Measurements from ENCODE around the gene KLHDC9. TPM values are rescaled to one million over a fixed set of nuclear protein-coding genes. Genes with fewer than 3 reads are reported as not detected.

KLHDC9 gene
- total and polyA plus RNA-seq, 2 of the 13 experiments (the other 11 are each of a cell fraction or from before 2014, with no cell fraction given), result 2.9 TPM

DNA sequence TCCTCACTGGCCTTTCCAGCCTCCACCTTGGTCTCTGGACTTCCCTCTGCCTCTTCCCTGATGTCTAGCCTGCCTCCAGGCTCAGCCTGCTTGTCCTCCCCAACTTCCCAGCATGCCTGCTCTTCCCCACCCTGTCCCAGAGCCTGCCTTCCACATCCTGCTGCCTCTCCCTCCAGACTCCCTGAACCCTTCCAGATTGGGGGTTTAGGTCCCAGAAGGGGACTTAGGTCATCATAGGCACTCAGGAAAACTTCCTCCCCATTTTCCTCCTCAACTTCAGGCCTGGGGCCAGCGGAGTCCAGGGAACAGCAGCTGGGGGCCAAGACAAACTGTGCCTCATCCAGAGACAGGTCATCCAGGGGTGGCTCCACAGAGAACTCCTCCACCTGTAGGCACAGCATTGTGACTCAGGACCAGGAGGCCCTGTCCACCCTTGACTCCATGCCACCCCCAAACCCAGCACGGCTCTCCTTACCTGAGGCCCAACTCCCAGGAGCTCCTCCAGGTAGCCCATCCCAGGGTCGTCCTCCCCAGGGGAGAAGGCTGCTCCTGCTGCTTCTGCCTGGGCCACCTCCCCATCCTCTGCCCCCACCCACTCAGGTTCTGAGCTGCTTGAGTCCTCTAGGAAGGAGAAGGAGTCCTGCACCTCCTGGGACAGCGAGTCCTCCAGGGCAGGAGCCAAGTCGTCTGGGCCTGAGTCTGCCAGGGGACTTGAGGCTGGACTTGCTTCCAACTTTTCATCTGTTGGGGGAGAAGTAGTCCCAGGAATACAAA is 49.0 kb upstream of the KLHDC9 start:
- peaks cover 25% of the 10 kb centered on the region for H3K4me1 ChIP-seq (ENCODE audit: insufficient read depth, low read length)
- FAIRE-seq (no peak), DNase-seq (ENCODE audit: low spot score) (no peak), ATAC-seq (no peak)
- H3K9me3 ChIP-seq (ENCODE audit: low read length), result no peaks in the 10 kb centered on the region
- peak; percentile 82; the same call in 1 of the 2 replicates for TF ChIP-seq ZNF274 (CRISPR knock-in tag; IDR thresholded peaks at IDR 0.05)
- TF ChIP-seq, protein P1, sequence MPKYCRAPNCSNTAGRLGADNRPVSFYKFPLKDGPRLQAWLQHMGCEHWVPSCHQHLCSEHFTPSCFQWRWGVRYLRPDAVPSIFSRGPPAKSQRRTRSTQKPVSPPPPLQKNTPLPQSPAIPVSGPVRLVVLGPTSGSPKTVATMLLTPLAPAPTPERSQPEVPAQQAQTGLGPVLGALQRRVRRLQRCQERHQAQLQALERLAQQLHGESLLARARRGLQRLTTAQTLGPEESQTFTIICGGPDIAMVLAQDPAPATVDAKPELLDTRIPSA (CRISPR knock-in tag; IDR thresholded peaks at IDR 0.05; ENCODE audit: borderline replicate concordance), result no peak
- no TSS peak for BruUV-seq (replicated peaks)
- H3K27me3 ChIP-seq (ENCODE audit: control insufficient read depth in 1 of 2, insufficient read depth in 2 of 2, low read length in 2 of 2), result no peaks in the 10 kb centered on the region; a peak in 2 of 5 replicates
- no peak overlapping the region for H3K4me2 ChIP-seq (ENCODE audit: low read depth, low read length)
- in situ Hi-C loops (cut with HindIII; ENCODE audit: extremely low pct_ligation_motif_present, low pct_unique_long_range_greater_than_20kb) (no loop called here), intact Hi-C loops (cut with micrococcal nuclease; ENCODE audit: unreplicated experiment) (no loop called here)
- ChIA-PET POLR2A (interaction anchor here (1.1 kb wide), 1 partner anchor 28 kb away, joined by 5 read pairs; the partner anchor contains the start of gene F11R), CTCF (ENCODE audit: low intra/inter-chr PET ratio, low total read pairs) (no interaction called here)
- H3K36me3 ChIP-seq (replicated peaks in 1 of 2; ENCODE audit: control insufficient read depth in 1 of 2, insufficient read depth in 2 of 2, low read length in 2 of 2), result no peaks in the 10 kb centered on the region
- H3K79me2 ChIP-seq (ENCODE audit: insufficient read depth, low read length), result peaks cover 12% of the 10 kb centered on the region
- H3K4me3 ChIP-seq (replicated peaks in 1 of 3; ENCODE audit: insufficient read depth in 1 of 3, low read depth in 2 of 3, low read length in 3 of 3), result no peak overlapping the region
- no peak overlapping the region for H3K27ac ChIP-seq (ENCODE audit: extremely low read length, insufficient read depth, low read length)
- 70% methylated on average over 2 of the region's 5 CpGs for WGBS (ENCODE audit: low lambda C conversion rate)
- H4K20me1 ChIP-seq (ENCODE audit: insufficient read depth, low read length), result no peaks in the 10 kb centered on the region
- H2AFZ ChIP-seq (ENCODE audit: low read length), result no peak overlapping the region
- no peak overlapping the region for H3K9ac ChIP-seq (ENCODE audit: insufficient read depth, low read depth, low read length)

DNA sequence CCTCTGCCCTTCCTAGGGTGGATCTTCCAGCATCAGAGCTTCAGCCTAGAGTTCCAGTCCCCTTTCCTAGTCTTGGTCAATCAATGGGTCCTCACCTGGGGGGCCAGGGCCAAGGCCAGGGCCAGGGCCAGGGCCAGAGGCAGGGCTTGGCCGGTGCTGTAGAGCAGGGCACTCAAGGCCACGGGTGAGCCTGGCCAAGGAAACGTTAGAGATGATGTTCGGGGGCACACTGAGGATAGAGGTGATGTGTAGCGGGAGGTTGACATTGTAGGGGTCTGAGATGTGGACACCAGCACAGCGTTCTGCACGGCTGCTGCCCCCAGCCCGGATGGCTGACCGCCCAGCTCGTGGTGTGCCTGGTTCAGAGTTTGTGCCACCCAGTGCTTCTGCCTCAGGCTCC is 46.9 kb upstream of the KLHDC9 start:
- FAIRE-seq (no peak), DNase-seq (ENCODE audit: low spot score) (no peak), ATAC-seq (peak; percentile 24; the same call in 2 of the 3 replicates)
- ChIA-PET POLR2A (interaction anchor here (1.0 kb wide), 1 partner anchor 30 kb away, joined by 4 read pairs; the partner anchor contains the start of gene F11R), CTCF (ENCODE audit: low intra/inter-chr PET ratio, low total read pairs) (no interaction called here)
- Histone ChIP-seq H2AFZ (ENCODE audit: low read length) (no peak overlapping the region), H3K4me2 (ENCODE audit: low read depth, low read length) (peak overlapping the region; percentile 58), H3K27ac (ENCODE audit: extremely low read length, insufficient read depth, low read length) (no peak overlapping the region), H3K9ac (ENCODE audit: insufficient read depth, low read depth, low read length) (no peak overlapping the region), H3K36me3 (replicated peaks in 1 of 2; ENCODE audit: control insufficient read depth in 1 of 2, insufficient read depth in 2 of 2, low read length in 2 of 2) (no peaks in the 10 kb centered on the region), H3K9me3 (ENCODE audit: low read length) (no peaks in the 10 kb centered on the region), H3K4me3 (replicated peaks in 1 of 3; ENCODE audit: insufficient read depth in 1 of 3, low read depth in 2 of 3, low read length in 3 of 3) (no peak overlapping the region; a peak in 1 of 6 replicates), H3K4me1 (ENCODE audit: insufficient read depth, low read length) (peaks cover 18% of the 10 kb centered on the region), H3K79me2 (ENCODE audit: insufficient read depth, low read length) (no peaks in the 10 kb centered on the region), H4K20me1 (ENCODE audit: insufficient read depth, low read length) (no peaks in the 10 kb centered on the region), H3K27me3 (ENCODE audit: control insufficient read depth in 1 of 2, insufficient read depth in 2 of 2, low read length in 2 of 2) (no peaks in the 10 kb centered on the region; a peak in 1 of 5 replicates)
- intact Hi-C loops (cut with micrococcal nuclease; ENCODE audit: unreplicated experiment), result no loop called here
- in situ Hi-C loops (cut with HindIII; ENCODE audit: extremely low pct_ligation_motif_present, low pct_unique_long_range_greater_than_20kb), result loop anchor here (5.0 kb wide), 1 partner anchor 51 kb away; no protein-coding TSS in a partner anchor
- WGBS (ENCODE audit: low lambda C conversion rate), result 54% methylated on average over 5 of the region's 10 CpGs
- BruUV-seq (replicated peaks), result no TSS peak
- TF ChIP-seq ZNF768 (CRISPR knock-in tag; IDR thresholded peaks at IDR 0.05) (0 out of 2 replicates have a peak, but pooled peaks have one; percentile 12), GTF3A (CRISPR knock-in tag; conservative IDR thresholded peaks at IDR 0.05) (no peak), ISX (CRISPR knock-in tag; conservative IDR thresholded peaks at IDR 0.05) (no peak), CCAR2 (optimal IDR thresholded peaks at IDR 0.05; ENCODE audit: low read depth, low read length) (no peak), SMC3 (IDR thresholded peaks at IDR 0.05; ENCODE audit: low read length) (no peak), TEAD3 (CRISPR knock-in tag; optimal IDR thresholded peaks at IDR 0.05; ENCODE audit: borderline replicate concordance) (no peak), ZNF335 (CRISPR knock-in tag; IDR thresholded peaks at IDR 0.05) (no peak), ZC3H4 (CRISPR knock-in tag; IDR thresholded peaks at IDR 0.05; ENCODE audit: borderline replicate concordance) (no peak), KDM3A (CRISPR knock-in tag; IDR thresholded peaks at IDR 0.05; ENCODE audit: low read depth) (no peak), RAD51 (IDR thresholded peaks at IDR 0.05; ENCODE audit: borderline replicate concordance) (no peak), ZFYVE20 (CRISPR knock-in tag; IDR thresholded peaks at IDR 0.05; ENCODE audit: borderline replicate concordance, low read depth) (no peak)
- TF ChIP-seq, protein P2, sequence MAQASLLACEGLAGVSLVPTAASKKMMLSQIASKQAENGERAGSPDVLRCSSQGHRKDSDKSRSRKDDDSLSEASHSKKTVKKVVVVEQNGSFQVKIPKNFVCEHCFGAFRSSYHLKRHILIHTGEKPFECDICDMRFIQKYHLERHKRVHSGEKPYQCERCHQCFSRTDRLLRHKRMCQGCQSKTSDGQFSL (CRISPR knock-in tag; IDR thresholded peaks at IDR 0.05), result no peak
- TF ChIP-seq, protein P3, sequence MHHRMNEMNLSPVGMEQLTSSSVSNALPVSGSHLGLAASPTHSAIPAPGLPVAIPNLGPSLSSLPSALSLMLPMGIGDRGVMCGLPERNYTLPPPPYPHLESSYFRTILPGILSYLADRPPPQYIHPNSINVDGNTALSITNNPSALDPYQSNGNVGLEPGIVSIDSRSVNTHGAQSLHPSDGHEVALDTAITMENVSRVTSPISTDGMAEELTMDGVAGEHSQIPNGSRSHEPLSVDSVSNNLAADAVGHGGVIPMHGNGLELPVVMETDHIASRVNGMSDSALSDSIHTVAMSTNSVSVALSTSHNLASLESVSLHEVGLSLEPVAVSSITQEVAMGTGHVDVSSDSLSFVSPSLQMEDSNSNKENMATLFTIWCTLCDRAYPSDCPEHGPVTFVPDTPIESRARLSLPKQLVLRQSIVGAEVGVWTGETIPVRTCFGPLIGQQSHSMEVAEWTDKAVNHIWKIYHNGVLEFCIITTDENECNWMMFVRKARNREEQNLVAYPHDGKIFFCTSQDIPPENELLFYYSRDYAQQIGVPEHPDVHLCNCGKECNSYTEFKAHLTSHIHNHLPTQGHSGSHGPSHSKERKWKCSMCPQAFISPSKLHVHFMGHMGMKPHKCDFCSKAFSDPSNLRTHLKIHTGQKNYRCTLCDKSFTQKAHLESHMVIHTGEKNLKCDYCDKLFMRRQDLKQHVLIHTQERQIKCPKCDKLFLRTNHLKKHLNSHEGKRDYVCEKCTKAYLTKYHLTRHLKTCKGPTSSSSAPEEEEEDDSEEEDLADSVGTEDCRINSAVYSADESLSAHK (CRISPR knock-in tag; IDR thresholded peaks at IDR 0.05; ENCODE audit: borderline replicate concordance), result no peak

Measured in HepG2 (cell line).